GM12874 (cell line): ENCODE results near the gene TINAG.

ENCODE experiments used
- CTCF ChIP-seq: IDR thresholded peaks from 2 replicates; pipeline ENCODE4 v1.5.1; 2011; ENCODE audit warnings: low read depth, mild to moderate bottlenecking, control low read depth, low read length, moderate library complexity; ENCODE audit not compliant: insufficient read depth

Gene TINAG

GRCh38 chr6:54308289-54308985, at the start of gene TINAG:
TINAG (plus strand) TSS chr6:54308441; CDS start chr6:54308551, 110 bp downstream.
- TF ChIP-seq CTCF, result no peak

DNA sequence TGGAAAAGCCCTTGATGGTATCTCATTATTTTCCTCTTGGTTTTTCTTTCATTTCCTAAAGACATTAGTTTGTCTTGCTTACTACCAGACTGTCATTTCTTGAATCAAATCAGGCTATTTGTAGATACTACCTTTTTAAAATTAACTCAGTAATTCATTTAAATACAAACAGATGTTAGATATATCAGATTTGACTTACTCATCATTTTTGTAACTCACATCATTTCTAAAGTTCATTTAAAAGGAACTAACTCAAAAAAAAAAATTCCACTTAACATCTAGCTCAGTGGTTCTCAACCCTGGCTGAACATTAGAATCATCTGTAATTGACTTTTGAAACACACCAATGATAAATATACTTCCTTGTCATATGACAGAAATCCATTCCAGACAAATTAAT, 48.2 kb upstream of the TINAG start:
- no peak for TF ChIP-seq CTCF

GRCh38 chr6:54262499-54262898, 45.7 kb upstream of the TINAG start:
- TF ChIP-seq CTCF, result no peak

GRCh38 chr6:54262971-54263370, 45.3 kb upstream of the TINAG start:
- no peak for TF ChIP-seq CTCF

DNA sequence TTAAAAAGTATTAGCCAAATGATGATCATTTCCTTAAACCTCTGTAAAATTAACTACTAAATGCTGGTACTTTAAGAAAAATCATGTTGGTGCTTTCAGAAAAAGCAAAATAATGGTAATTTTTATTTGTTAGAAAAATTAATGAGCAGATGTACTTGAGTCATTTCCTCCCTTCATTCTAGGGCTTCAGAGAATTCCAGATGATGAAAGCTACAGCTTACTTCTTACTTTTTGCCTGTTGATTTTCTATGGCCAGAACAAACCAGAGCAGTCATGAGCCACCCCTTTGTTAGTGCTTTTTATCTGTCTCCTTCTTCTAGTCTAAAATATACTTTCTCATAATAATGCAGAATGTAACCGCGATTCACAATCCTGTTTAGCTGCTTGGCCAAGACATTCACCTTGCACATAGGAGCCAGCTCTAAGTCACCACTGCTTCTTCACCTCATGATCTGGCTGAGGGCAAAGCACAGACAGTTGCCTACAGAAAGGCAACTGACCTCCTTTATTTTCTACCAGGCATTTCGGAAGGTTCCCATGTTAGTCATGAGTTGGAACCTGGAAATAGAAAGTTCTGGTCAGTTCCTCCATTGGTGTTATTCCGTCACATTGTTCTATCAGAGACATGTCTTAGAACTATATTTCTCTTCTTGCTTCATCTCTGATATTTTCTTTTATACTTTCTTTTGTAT, 43.5 kb upstream of the TINAG start:
- no peak for TF ChIP-seq CTCF

DNA sequence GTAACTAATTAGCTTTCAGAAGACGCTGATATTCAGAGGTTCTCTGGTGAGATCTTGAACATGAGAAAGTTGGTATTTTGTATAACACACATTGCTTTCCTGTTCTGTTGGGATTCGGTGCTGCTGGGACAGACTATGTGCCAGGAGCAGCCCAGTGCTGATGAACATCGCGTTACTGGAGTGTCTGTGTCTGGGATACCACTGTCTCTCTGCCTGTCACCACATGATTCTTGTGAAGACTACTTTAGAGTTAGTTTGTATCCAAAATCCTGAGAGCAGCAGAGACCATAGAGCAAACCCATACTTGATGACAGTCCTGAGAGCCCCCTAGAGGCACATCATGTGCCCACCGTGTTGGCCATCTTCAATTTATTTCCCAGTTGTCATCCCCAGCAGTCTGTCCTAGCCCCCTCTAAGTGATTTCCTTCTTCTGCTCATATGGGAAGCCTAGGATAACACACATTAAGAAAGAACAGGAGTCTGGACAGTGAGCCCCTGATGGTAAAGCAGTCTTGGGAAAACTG, 41.8 kb upstream of the TINAG start:
- no peak for TF ChIP-seq CTCF

DNA sequence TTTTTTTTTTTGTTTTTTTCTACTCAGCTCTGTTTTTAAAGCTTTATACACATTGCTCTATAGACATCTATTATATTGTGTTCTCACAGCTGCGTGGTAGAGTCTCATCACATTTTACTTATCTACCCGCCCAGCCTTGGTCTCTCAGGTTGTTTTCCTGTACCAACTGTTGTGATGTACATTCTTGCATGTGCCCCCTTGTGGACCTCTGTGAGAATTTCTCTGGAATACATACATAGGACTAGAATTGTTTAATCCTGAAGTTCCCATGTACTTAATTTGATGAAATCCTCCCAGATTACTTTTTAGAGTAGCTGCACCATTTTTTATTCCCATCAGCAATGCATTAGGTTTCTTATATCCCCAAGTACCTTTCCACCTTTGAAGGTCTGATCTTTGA, 40.4 kb upstream of the TINAG start:
- peak; percentile 37; the same call in 1 of the 2 replicates for TF ChIP-seq CTCF
